ENCODE measurements around the gene PCNX3. TPM values are rescaled to one million over a fixed set of nuclear protein-coding genes. Genes with fewer than 3 reads are reported as not detected.

PCNX3 gene
- total RNA-seq, 2 donors from 2014 or later, result 15.1 to 16.7 TPM

DNA sequence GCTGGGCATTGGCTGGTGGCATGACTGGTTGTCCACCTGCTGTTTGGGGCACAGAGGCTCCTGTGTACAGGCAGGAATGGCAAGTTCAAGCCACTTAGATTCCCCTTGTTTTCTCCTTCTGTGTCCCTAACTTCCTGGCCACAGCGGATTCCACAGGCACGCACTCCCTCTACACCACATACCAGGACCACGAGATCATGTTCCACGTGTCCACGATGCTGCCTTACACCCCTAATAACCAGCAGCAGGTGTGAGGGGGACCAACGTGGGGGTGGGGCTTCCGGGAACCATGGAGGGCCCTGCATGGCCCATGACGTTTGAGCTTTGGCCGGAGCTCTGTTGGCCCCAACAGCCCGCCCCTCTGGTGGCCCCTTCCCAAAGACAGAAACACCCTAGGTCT is 30.1 kb downstream of the PCNX3 start:
- no peak for DNase-seq
- no peak for ATAC-seq
- intact Hi-C loops (cut with DNase I), result no loop called here

DNA sequence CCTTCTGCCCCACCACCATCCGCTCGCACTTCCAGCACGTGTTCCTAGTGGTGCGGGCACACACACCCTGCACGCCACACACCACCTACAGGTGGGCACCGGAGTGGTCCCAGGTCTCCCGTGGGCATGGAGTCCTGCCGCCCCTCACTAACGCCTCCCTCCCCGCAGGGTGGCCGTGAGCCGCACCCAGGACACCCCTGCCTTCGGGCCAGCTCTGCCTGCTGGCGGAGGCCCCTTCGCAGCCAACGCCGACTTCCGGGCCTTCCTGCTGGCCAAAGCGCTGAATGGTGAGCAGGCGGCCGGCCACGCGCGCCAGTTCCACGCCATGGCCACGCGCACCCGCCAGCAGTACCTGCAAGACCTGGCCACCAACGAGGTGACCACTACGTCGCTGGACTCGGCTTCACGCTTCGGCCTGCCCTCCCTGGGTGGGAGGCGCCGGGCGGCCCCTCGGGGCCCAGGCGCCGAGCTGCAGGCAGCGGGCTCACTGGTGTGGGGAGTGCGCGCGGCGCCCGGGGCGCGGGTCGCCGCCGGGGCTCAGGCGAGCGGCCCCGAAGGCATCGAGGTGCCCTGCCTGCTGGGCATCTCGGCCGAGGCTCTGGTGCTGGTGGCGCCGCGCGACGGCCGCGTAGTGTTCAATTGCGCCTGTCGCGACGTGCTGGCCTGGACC is 30.8 kb downstream of the PCNX3 start:
- no peak for DNase-seq
- ATAC-seq, result no peak
- intact Hi-C loops (cut with DNase I), result no loop called here

DNA sequence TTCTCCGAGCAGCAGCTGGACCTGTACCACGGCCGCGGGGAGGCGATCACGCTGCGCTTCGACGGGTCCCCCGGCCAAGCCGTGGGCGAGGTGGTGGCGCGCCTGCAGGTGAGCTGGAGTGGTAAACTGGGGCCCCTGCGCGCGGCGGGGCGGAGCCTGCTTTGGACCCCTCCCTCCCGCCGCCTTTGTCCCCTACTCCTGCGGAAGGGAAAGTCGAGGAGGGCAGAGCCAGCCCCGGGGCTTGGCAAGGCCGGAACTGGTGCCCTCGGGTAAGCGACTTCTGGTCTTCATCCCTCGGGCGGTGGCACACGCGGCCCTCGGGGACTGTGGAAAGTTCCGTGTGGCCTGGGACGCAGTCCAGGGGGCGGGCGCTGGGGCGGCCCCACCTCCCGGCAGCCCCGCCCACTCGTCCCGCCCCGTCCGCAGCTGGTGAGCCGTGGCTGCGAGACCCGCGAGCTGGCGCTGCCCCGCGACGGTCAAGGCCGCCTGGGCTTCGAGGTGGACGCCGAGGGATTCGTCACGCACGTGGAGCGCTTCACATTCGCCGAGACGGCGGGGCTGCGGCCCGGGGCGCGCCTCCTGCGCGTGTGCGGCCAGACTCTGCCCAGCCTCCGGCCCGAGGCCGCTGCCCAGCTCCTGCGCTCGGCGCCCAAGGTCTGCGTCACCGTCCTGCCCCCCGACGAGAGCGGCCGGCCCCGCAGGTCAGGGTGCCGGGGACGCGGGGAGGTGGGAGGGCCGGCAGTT is 31.6 kb downstream of the PCNX3 start:
- peak; percentile 28 to 43 for ATAC-seq
- DNase-seq, result no peak
- intact Hi-C loops (cut with DNase I), result no loop called here

DNA sequence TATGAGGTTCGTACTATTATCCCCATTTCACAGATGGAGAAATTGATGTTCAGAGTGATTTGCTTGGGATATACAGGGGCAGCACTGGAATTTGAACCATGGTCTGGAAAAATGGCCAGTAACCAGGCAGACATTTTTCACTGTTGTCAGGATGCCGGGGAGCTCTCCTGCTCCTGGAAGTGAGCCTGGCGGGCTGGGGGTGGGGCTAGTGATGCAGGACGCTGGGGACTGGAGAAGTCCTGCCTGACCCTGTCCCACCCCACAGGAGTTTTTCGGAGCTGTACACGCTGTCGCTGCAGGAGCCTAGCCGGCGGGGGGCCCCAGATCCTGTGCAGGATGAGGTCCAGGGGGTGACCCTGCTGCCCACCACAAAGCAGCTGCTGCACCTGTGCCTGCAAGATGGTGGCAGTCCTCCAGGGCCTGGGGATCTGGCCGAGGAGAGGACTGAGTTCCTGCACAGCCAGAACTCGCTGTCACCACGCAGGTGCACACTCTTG is 33.5 kb downstream of the PCNX3 start:
- no peak for ATAC-seq
- intact Hi-C loops (cut with DNase I), result no loop called here
- no peak for DNase-seq

DNA sequence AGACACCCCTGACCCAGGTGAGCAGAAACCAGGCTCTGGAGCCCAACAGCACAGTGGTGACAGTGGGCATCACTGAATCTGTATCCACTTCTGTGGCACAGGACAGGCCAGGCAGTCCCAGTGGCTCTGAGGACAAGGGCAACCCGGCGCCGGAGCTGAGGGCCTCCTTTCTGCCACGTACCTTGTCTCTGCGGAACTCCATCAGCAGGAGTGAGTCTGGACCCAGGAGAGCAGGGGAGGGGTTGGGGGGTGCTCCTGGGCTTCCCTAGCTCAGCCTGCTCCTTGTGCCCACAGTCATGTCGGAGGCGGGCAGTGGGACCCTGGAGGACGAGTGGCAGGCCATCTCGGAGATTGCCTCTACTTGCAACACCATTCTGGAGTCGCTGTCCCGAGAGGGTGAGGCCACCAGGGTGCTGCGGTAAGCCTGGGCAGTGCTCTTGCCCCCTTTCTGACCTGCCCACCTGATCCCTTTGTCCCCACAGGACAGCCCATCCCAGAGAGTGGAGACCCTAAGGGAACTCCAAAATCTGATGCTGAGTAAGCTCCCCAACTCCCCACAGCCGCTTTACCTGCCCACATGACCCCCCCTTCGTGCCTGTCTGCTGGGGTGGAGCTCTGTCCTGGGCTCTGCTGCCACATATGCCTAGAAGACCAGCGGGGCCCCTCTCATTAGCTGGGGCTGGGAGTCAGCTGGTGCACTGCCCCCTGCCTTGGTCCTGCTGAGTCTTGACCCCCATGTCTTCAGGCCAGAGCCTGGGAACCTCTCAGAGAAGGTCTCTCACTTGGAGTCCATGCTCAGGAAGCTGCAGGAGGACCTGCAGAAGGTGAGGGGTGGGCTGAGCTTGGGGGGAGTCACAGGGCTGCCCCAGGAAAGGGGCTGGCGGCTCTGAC is 34.3 kb downstream of the PCNX3 start:
- DNase-seq (no peak), ATAC-seq (no peak)
- intact Hi-C loops (cut with DNase I), result no loop called here

DNA sequence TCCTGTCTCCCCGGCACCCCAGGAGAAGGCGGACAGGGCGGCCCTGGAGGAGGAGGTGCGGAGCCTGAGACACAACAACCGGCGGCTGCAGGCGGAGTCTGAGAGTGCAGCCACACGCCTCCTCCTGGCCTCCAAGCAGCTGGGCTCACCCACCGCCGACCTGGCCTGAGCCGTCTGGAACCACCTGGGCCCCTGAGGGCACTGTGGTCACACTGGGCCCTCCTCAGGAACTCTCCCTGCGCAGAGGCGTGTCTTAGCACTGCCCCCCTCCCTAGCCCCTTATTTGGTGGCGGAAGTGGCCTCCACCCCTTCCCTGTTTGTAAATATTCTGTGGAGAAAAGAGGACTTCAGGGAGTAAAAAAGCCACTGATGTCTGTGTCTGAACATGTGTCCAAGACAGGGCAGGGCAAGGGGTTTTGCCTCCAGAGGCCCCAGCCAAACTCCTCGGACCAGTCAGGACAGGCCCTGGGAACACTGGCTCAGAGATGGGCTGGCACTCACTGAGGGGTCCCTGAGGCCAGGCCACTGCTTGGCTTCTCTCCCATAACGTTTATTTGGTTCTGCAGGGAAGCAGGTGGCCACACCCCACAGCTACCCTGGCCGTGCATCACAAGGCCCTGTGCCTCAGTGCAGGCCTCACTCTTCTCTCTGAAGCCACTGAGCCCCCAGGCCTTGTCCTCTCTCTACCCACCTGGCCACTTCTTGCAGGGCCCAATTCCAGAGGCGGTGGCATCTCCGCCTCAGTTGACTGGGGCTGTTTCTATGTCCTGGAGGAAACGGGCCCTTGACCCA is 35.2 kb downstream of the PCNX3 start:
- ATAC-seq (no peak), DNase-seq (no peak)
- intact Hi-C loops (cut with DNase I), result no loop called here

DNA sequence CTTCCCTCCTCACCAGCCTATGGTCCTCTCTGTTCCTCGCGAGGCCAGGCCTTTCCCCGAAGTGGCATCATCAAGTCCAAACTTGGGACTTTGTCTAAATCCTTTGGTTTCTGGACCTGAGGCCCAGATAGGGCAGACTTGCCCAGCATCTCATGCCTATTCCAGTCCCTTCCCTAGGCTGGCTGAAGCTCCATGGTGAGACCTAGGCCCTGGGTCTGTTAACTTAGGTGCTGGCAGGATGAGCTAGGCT is 35.7 kb downstream of the PCNX3 start:
- ATAC-seq, result no peak
- intact Hi-C loops (cut with DNase I), result no loop called here
- DNase-seq, result no peak

DNA sequence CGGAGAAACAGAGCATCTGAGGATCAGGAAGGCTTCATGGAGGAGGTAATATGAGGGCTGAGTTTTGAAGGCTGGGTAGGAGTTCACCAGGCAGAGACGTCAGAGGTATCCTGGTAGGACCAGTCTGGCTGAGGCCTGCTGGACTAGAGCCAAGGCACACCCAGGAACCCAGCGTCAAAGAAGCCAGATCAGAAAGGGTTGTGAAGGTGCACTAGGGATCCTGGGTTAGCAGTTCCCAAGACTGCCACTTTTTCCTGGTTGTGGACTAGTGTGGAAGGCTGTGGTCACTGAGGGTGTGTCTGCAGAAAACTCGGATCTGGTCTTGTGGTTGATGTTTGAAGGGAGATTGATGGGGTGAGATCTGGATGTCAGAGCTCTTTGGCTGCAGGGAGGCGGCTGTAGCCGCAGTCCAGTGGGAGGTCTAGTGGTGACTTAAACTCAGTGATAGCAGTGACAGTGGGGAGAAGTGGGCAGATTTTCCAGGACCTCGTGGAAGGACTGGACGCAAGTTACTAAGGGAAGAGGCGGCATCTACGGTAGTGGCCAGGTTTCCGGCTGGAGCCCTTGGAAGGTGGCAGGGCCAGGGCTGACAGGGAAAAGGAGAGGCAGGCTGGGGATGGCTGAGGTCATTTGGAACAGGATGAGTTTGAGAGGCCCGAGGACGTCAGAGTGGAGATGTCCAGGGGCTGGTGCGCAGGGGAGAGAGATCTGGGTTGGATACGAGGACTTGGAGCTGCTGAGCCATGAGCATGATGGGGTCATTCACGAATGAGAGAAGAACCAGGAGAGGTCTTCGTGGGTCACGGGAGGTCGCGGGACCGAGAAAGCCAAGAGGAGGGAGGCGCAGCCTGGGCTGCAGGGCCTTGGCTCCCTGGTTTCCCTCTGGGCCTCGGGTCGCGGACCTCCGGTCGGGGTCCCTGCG is 36.3 kb downstream of the PCNX3 start:
- ATAC-seq, result peak; percentile 16 to 24
- no peak for DNase-seq
- intact Hi-C loops (cut with DNase I), result no loop called here

DNA sequence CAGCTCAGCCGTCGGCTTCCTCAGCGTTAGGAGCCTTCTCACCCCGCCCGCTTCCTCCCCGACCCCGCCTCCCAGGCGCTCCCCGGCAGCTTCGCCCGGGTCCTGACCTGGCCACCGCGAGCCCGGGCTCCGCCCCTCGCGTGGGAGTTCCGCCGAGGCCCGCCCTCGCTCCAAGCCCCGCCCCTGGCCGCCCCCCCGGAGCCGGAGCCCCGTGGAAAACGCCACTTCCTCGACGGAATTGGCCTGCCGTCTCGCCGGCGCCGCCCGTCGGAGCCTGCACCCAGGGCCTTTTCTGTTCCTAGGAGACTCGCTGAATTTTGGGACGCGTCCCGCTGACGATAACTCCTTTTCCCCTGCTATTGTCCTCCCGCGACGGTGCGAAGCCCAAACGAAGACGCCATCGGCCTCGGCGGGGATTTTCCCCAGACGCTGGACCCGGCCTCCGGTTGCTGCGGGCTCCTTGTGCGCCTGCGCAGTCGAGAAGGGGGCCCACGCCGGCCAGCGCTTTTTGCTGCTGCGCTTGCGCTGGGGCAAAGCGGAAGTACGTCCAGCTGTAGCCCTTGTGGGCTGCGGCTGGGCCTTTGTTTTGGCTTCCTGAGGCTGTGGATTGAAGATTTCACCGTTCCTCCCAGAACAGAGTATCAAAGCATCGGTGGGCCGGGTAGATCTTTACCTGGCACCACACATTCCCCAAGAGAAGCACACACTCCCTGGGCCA is 37.1 kb downstream of the PCNX3 start:
- intact Hi-C loops (cut with DNase I), result no loop called here
- peak; percentile 92 to 95 for ATAC-seq
- DNase-seq, result peak; percentile 95

DNA sequence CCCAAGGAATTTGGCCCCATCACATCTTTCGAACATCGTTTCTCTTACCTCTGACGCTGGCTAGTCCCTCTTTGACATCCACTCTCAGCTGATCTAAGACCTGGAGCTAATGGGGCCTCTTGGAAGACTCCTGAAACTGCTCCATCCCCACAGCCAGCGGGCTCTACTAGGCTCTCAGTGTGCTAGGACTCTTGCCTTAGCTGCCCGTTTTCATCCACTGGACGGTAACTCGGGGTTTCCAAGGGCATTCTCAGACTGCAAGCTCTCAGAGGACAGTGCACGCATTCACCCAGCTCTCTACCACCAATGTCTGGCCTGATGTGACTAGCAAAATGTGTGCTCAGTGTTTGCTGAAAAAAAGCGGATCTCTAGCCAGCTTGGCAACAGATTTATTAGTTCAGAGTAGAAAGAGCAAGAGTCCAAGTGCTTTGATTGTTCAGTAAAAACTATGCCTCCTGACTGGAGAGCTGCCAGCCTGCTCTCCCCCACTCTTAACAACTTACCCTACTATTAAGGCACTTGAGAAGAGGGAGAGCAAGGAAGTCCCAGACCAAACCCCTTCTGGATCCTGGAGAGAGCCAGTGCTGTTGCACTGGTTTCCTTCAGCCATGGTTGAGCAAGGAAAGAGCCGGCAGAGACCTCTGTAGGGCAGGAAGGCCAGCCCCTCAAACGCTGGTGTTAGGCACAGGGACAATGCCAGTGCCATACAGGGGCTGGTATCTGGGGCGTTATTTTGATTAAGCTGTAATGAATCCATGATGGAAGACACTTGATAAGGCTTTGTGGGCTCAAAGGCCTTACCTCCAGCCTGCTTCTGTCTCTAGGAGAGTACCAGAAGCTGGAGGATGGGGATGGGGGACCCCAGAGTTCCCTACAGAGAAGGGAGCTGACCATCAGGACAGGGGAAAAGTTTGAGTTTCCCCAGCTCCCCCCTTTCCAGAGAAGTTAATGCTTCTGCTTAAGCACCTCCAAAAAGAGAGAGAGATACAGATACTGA is 38.0 kb downstream of the PCNX3 start:
- no peak for ATAC-seq
- no peak for DNase-seq
- intact Hi-C loops (cut with DNase I), result no loop called here

DNA sequence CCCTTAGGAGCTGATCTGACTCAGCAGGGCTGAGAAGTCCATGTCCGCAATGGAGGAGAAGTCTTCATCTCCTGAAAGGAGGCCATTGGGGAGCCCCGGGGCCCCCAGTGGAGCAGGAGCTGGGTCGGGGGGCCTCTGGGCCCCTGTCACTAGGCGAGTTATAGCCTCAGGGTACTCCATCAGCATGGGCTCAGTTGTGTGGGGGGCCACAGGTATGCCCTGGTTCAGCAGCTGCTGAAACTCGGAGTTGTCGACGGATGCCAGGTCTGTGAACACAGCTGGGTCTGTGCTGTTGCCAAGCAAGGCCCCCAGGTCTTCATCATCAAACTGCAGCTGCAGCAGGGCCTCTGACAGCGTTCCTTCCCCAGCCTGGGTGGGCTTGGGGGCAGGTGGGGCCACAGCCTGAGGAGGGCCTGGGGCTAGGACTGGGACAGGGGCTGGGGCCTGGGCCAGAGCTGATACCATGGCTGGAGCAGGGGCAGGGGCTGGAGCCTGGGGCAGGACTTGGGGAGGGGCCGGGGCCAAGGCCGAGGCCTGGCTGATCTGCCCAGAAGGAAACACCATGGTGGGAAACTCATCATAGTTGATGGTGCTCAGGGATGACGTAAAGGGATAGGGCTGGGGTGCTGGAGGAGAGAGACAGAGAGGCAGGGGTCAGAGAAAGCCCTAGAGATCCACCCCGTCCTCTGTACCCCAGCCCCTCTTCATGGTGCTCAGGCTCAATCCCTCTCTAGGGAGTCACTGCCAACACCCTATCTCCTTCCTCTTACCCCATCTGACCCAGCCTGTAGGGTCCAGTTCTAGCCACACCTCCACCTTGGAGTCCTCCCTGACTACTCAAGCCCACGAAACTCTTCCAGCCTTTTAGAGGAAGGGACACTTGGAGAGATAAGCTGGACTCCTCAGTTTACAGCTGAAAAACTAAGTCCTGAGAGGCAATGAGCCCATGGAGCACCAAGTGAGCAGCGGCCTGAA is 39.1 kb downstream of the PCNX3 start:
- intact Hi-C loops (cut with DNase I), result no loop called here

DNA sequence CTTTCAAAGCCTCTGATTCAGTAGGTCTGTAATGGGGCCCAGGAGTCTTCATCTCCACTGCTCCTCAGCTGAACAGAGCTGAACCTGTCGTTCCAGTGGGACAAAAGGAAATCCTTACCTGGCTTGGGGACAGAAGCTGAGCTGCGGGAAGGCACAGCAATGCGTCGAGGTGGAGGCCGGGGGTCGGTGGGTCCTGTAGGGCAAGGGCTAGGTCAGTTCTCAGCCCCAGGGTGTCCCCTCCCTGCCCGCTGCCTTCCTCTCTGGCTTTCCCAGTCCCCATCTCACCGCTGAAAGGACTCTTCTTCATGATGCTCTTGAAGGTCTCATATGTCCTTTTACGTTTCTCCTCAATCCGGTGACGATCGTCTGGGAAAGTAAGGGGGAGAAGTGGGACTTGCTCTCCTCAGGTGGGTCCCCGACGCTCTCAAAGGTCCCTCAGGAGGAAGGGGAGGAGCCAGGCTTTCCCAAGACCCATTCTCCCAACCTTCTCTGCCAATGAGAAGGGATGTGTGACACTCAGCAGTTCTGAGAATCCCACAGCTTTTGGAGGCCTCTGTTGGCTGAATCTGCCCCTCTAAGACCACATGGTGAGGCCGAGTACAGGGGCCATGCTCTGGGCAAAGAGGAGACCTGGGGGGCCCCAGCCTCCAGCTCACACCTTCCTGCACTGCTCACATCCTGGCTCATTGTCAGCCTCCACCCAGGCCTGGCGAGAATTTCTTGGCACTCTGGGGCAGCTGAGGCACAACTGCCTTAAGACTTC is 40.2 kb downstream of the PCNX3 start:
- ATAC-seq (no peak), DNase-seq (no peak)
- intact Hi-C loops (cut with DNase I), result no loop called here

More for the DNA sequence above, 39.1 kb downstream of the PCNX3 start:
- ATAC-seq (no peak), DNase-seq (no peak)

DNA sequence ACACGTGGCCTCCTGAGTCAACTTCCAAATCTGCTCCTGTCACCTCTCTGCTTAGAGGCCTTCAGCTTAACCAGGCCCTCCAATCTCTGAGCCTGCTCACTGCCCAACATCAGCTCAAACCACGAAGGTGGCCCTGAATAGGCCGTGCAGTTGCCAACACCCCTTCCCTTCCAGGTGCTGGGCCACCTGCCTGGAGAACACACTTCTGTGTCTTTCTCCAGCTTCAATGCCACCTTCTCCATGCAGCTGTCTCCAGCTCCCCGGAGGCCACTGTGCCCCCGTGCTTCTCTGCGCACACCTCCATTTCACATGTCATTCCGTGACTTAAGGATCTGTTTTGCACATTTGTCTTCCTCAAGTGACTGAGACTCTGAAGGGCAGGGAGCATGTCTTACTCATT is 41.9 kb downstream of the PCNX3 start:
- intact Hi-C loops (cut with DNase I), result no loop called here
- ATAC-seq (no peak), DNase-seq (no peak)

DNA sequence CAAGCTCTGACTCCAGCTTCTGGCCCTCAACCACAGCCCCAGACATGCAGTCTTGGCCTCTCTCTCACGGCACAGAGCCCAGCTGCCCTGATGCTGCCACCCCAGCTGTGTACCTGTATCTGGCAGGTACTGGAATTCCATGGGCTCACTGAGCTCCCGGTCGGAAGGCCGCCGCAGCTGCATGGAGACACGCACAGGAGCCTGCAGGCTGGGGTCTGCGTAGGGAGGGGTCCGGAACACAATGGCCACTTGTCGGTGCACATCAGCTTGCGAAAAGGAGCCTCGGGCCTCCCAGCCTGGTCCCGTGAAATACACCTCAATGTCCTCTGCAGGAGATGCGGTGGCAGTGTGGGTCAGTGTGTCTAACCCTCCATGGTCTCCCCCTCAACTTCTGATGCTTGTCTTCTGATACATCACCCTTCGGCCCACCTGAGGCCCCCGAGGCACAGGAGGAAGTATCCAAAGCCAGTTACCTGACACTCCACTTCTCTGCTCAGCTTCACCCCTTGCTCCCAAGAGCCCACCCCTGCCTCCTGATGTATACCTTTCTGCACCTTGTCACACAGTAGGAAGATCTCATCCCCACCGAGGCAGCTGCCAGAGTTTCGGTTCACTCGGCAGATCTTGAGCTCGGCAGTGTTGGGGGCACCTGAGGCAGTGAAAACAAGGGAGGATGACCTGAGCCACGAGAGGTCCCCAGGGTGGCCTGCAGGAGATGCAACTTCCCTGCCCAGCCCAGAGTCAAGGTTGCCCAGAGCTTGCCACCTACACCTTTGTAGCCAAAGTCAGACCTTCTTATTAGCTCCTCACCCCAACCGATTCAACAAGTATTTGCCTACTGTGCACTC is 42.8 kb downstream of the PCNX3 start:
- DNase-seq, result no peak

More for the DNA sequence above, 42.8 kb downstream of the PCNX3 start:
- no peak for ATAC-seq
- intact Hi-C loops (cut with DNase I), result no loop called here
